IPS DF 6.9 (cell line): ENCODE results near the gene EML4.

ENCODE experiments used
- DNase-seq: peaks from one replicate; pipeline ENCODE4 v3.0.0-alpha.2; 2013; ENCODE audit warnings: low read depth, low spot score
- H3K27ac ChIP-seq: one replicate; pipeline ENCODE4 v1.5.1; 2013; ENCODE audit warnings: low read length, control low read depth
- H3K27me3 ChIP-seq: 2 replicates; pipeline ENCODE4 v1.6.1; 2013; ENCODE audit warnings: mild to moderate bottlenecking, low read length; ENCODE audit not compliant: control insufficient read depth, insufficient read depth
- H3K36me3 ChIP-seq: 2 replicates; pipeline ENCODE4 v1.6.1; 2013; ENCODE audit warnings: low read length; ENCODE audit not compliant: control insufficient read depth, insufficient read depth
- H3K4me1 ChIP-seq: 2 replicates; pipeline ENCODE4 v1.6.1; 2013; ENCODE audit warnings: low read length; ENCODE audit not compliant: control insufficient read depth, insufficient read depth
- H3K4me3 ChIP-seq: 2 replicates; pipeline ENCODE4 v1.5.1; 2013; ENCODE audit warnings: mild to moderate bottlenecking, low read length
- H3K9me3 ChIP-seq: 2 replicates; pipeline ENCODE4 v1.6.1; 2013; ENCODE audit warnings: low read length, inconsistent platforms; ENCODE audit not compliant: control insufficient read depth, insufficient read depth
- WGBS: extraction: QIAGEN DNeasy Blood & Tissue Kit; methylation state at CpG from one replicate; pipeline ENCODE4 v1.1.7; 2013; ENCODE audit warnings: mixed read lengths, missing lambda C conversion rate; ENCODE audit not compliant: insufficient read length, insufficient coverage; 5-methylcytosine and 5-hydroxymethylcytosine counted together

EML4 gene

GRCh38 chr2:42284019-42284418 lies 114.9 kb downstream of the EML4 start:
- Histone ChIP-seq H3K9me3 (no peaks in the 10 kb centered on the region), H3K27me3 (no peaks in the 10 kb centered on the region), H3K4me1 (no peaks in the 10 kb centered on the region), H3K27ac (no peak overlapping the region), H3K4me3 (no peak overlapping the region), H3K36me3 (no peaks in the 10 kb centered on the region)
- no CpG with 5 or more reads among the region's 6 CpGs for WGBS
- no peak for DNase-seq

- no peaks in the 10 kb centered on the region for H3K9me3 ChIP-seq
- no peak for DNase-seq
- WGBS = no CpG with 5 or more reads among the region's 2 CpGs
- H3K4me3 ChIP-seq = no peak overlapping the region
- H3K4me1 ChIP-seq = no peaks in the 10 kb centered on the region
- no peaks in the 10 kb centered on the region for H3K36me3 ChIP-seq
- H3K27ac ChIP-seq = no peak overlapping the region
- H3K27me3 ChIP-seq = no peaks in the 10 kb centered on the region
Observed at GRCh38 chr2:42286268-42286946, 117.3 kb downstream of the EML4 start.

- H3K36me3 ChIP-seq = no peaks in the 10 kb centered on the region
- H3K9me3 ChIP-seq = no peaks in the 10 kb centered on the region
Observed at GRCh38 chr2:42288811-42289210, 119.7 kb downstream of the EML4 start.

GRCh38 chr2:42289222-42289621 lies 120.1 kb downstream of the EML4 start:
- Histone ChIP-seq H3K27me3 (no peaks in the 10 kb centered on the region), H3K9me3 (no peaks in the 10 kb centered on the region), H3K4me1 (no peaks in the 10 kb centered on the region), H3K4me3 (no peak overlapping the region), H3K36me3 (no peaks in the 10 kb centered on the region), H3K27ac (no peak overlapping the region)
- WGBS = no CpG with 5 or more reads among the region's 4 CpGs
- DNase-seq = no peak

More at GRCh38 chr2:42288811-42289210, 119.7 kb downstream of the EML4 start:
- DNase-seq = no peak
- no peaks in the 10 kb centered on the region for H3K27me3 ChIP-seq
- no peak overlapping the region for H3K27ac ChIP-seq
- H3K4me3 ChIP-seq = no peak overlapping the region
- no CpG with 5 or more reads among the region's 1 CpG for WGBS
- no peaks in the 10 kb centered on the region for H3K4me1 ChIP-seq

GRCh38 chr2:42290005-42290404 lies 120.9 kb downstream of the EML4 start:
- Histone ChIP-seq H3K36me3 (no peaks in the 10 kb centered on the region; the same call in 1 of the 2 replicates), H3K4me1 (no peaks in the 10 kb centered on the region), H3K9me3 (no peaks in the 10 kb centered on the region), H3K4me3 (no peak overlapping the region), H3K27ac (no peak overlapping the region), H3K27me3 (no peaks in the 10 kb centered on the region)
- DNase-seq = no peak
- WGBS = no CpG with 5 or more reads among the region's 8 CpGs

GRCh38 chr2:42293019-42293418 lies 123.9 kb downstream of the EML4 start:
- no peaks in the 10 kb centered on the region for H3K27me3 ChIP-seq
- H3K36me3 ChIP-seq = no peaks in the 10 kb centered on the region; the same call in 1 of the 2 replicates
- no peak for DNase-seq
- H3K27ac ChIP-seq = no peak overlapping the region
- no peak overlapping the region for H3K4me3 ChIP-seq
- WGBS = no CpG with 5 or more reads among the region's 8 CpGs
- no peaks in the 10 kb centered on the region for H3K9me3 ChIP-seq
- H3K4me1 ChIP-seq = no peaks in the 10 kb centered on the region

- Histone ChIP-seq H3K4me3 (no peak overlapping the region), H3K9me3 (no peaks in the 10 kb centered on the region), H3K36me3 (no peaks in the 10 kb centered on the region; the same call in 1 of the 2 replicates), H3K4me1 (no peaks in the 10 kb centered on the region), H3K27ac (no peak overlapping the region), H3K27me3 (no peaks in the 10 kb centered on the region)
- DNase-seq = no peak
- WGBS = no CpG with 5 or more reads among the region's 2 CpGs
Observed at GRCh38 chr2:42296226-42296625, 127.1 kb downstream of the EML4 start.

- H3K4me1 ChIP-seq = no peaks in the 10 kb centered on the region
- no peak overlapping the region for H3K27ac ChIP-seq
- no peaks in the 10 kb centered on the region; the same call in 1 of the 2 replicates for H3K36me3 ChIP-seq
- no CpG with 5 or more reads among the region's 2 CpGs for WGBS
- no peaks in the 10 kb centered on the region for H3K27me3 ChIP-seq
- no peak overlapping the region for H3K4me3 ChIP-seq
- no peak for DNase-seq
- H3K9me3 ChIP-seq = no peaks in the 10 kb centered on the region
Observed at GRCh38 chr2:42297322-42297936, 128.3 kb downstream of the EML4 start.

GRCh38 chr2:42298132-42298531 lies 129.0 kb downstream of the EML4 start:
- Histone ChIP-seq H3K36me3 (peaks cover under 1% of the 10 kb centered on the region; the same call in 1 of the 2 replicates), H3K4me3 (no peak overlapping the region)
- no CpG with 5 or more reads among the region's 1 CpG for WGBS

GRCh38 chr2:42298996-42299754 lies 130.0 kb downstream of the EML4 start:
- H3K27me3 ChIP-seq = no peaks in the 10 kb centered on the region
- peaks cover 5% of the 10 kb centered on the region; the same call in 1 of the 2 replicates for H3K36me3 ChIP-seq
- WGBS = no CpG with 5 or more reads among the region's 3 CpGs
- no peaks in the 10 kb centered on the region for H3K9me3 ChIP-seq
- DNase-seq = no peak
- no peak overlapping the region for H3K27ac ChIP-seq
- H3K4me1 ChIP-seq = no peaks in the 10 kb centered on the region
- no peak overlapping the region for H3K4me3 ChIP-seq

More at GRCh38 chr2:42298132-42298531, 129.0 kb downstream of the EML4 start:
- Histone ChIP-seq H3K27me3 (no peaks in the 10 kb centered on the region), H3K9me3 (no peaks in the 10 kb centered on the region), H3K4me1 (no peaks in the 10 kb centered on the region), H3K27ac (no peak overlapping the region)
- DNase-seq = no peak
